ENCODE measurements around the gene EXD3. TPM values are rescaled to one million over a fixed set of nuclear protein-coding genes. Genes with fewer than 3 reads are reported as not detected.

Gene EXD3
- total RNA-seq, 4 donors from 2014 or later = 2.8 to 16.8 (median 9.1) TPM

DNA sequence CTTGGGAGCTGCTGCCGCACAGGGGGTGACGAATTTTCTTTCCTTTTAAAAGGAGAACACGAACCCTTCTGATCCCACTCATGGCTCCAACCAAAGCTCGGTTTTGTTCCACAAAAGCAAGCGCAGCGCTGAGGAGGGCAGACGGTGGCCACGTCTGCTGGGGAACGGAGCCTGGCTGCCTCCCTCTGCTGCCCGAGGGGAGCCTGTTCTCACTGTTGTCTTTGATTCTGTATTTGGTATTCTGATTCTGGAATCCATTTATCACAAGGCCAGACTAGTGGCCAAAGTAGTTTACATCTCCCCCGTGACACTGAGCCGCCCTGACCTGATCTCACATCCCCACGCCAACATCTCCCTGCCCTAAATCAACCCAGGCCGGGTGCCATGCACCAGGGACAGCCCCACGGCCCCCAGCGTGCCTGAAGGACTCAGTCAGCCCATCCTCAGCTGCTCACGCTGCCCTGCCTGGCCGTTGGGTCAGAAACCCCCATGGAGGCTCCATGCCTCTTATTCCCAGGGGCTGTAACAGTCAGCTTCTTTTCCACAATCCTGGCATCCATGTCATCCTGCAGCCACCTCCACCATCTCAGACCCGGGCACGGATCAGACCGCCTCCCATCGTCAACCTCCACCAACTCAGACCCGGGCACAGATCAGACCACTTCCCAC lies 42.9 kb upstream of the EXD3 start:
- Histone ChIP-seq H3K27ac (no peak overlapping the region), H3K9me3 (no peaks in the 10 kb centered on the region), H3K27me3 (peaks cover 0 to 5% (median 0%) of the 10 kb centered on the region in 4 donors), H3K36me3 (no peaks in the 10 kb centered on the region), H3K4me3 (no peak overlapping the region), H3K4me1 (peaks cover 0 to 16% (median 4%) of the 10 kb centered on the region in 3 donors)
- WGBS, 2 donors = 82 to 86% methylated on average over 17 to 19 of the region's 23 CpGs
- DNase-seq = no peak
- TF ChIP-seq, protein P1, sequence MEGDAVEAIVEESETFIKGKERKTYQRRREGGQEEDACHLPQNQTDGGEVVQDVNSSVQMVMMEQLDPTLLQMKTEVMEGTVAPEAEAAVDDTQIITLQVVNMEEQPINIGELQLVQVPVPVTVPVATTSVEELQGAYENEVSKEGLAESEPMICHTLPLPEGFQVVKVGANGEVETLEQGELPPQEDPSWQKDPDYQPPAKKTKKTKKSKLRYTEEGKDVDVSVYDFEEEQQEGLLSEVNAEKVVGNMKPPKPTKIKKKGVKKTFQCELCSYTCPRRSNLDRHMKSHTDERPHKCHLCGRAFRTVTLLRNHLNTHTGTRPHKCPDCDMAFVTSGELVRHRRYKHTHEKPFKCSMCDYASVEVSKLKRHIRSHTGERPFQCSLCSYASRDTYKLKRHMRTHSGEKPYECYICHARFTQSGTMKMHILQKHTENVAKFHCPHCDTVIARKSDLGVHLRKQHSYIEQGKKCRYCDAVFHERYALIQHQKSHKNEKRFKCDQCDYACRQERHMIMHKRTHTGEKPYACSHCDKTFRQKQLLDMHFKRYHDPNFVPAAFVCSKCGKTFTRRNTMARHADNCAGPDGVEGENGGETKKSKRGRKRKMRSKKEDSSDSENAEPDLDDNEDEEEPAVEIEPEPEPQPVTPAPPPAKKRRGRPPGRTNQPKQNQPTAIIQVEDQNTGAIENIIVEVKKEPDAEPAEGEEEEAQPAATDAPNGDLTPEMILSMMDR (IDR thresholded peaks at IDR 0.05) = no peak
- TF ChIP-seq POLR2A (IDR thresholded peaks at IDR 0.05) = no peak
- intact Hi-C loops (cut with DNase I) = no loop called here

DNA sequence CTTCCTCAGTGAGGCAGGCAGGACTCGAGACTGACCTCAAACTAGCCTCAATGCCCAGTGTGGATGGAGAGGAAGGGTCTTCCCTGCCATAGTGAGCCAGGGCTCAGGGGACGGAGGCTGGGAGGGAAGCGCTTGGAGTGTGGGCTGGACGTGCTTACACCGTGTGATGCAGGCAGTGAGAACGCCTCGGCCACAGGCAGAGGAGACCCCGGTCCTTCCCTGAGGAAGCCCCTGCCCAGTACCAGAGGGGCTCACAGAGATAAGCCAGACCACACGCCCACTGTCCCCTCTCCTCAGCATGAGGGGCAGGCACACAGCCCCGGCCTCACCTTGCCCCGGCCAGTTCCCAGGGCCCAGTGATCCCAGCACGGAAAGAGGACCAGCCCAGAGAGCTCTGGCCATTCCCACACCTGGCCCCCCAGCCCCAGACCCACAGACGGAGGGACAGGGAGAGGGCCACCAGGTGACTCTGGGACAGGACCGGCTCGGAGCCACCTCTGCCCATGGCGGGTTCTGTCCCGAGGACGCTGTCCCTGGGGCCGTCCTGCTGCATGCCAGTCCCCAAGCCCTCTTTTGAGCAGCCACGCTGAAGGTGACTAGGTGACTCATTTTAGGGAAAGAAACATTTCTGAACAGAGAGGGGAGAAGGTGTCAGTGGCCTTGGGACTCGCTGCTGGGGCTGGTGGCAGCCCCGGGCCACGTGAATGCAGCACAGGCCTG lies 42.2 kb upstream of the EXD3 start:
- peaks cover 0 to 22% (median 5%) of the 10 kb centered on the region in 3 donors for H3K4me1 ChIP-seq
- no peak overlapping the region for H3K4me3 ChIP-seq
- peaks cover 0 to 5% (median 0%) of the 10 kb centered on the region in 4 donors for H3K27me3 ChIP-seq
- no peaks in the 10 kb centered on the region for H3K9me3 ChIP-seq
- intact Hi-C loops (cut with DNase I) = no loop called here
- DNase-seq = no peak
- no peaks in the 10 kb centered on the region for H3K36me3 ChIP-seq
- 79% methylated on average over 8 of the region's 23 CpGs; no CpG with 5 or more reads in 1 of the 2 donors for WGBS, 2 donors
- H3K27ac ChIP-seq = no peak overlapping the region
- TF ChIP-seq POLR2A (IDR thresholded peaks at IDR 0.05) = no peak
- TF ChIP-seq, protein P1 (IDR thresholded peaks at IDR 0.05) = no peak

DNA sequence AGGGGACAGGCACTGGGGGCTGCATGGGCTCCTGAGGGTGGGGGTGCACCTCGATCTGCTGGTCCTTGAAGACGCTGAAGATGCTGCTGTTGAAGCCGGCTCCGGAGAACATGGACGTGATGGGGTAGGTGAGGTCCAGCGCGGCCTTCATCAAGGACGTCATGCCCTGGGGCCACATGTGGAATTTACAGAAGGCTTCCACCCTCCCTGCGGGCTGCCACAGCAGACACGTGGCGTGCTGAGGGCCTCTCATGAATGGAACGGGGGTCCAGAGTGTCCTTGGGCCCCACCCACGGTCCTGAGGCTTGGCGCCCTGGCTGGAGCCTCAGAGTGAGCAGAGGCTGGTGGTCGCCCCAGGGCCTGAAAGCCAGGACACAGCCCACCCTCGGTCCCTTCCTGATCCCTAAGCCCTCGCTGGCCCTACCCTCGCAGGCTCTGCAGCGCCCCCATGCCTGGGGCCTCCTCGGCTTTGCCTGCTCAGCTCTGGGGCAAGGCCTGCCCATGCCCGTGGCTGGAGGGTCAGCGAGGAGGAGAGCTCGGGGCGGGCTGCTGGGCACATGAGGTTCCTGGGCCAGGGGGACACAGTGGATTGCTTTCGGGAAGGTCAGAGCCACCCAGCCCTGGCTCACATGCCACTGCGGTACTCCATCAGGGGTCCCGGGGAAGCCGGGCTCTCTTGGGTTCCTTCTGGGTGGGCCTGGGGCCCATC lies 41.5 kb upstream of the EXD3 start:
- intact Hi-C loops (cut with DNase I) = no loop called here

DNA sequence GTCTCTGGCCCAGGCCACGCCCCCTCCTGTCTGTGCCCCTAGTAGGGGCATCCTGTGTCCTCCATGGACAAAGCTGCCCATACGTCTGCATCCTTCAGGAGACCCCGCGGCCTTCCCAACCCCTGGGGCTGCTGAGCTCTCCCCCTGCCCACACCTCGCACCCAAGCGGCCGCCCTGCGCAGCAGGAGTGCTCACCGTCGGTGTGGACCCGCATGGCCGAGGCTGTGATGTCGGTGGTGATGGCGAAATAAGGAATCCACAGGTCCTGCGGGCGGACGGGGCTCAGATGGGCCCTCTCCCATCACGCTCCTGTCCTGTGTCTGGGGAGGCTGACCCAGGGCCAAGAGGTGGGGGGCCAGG lies 40.9 kb upstream of the EXD3 start:
- Histone ChIP-seq H3K4me1 (peaks cover 6 to 32% (median 13%) of the 10 kb centered on the region in 3 donors), H3K27me3 (peaks cover 0 to 5% (median 0%) of the 10 kb centered on the region in 4 donors), H3K27ac (no peak overlapping the region), H3K36me3 (no peaks in the 10 kb centered on the region), H3K9me3 (no peaks in the 10 kb centered on the region), H3K4me3 (no peak overlapping the region)
- TF ChIP-seq, protein P1 (IDR thresholded peaks at IDR 0.05) = no peak
- no peak for TF ChIP-seq POLR2A (IDR thresholded peaks at IDR 0.05)
- DNase-seq = no peak
- 92 to 95% methylated on average over 2 to 11 of the region's 18 CpGs for WGBS, 2 donors
- intact Hi-C loops (cut with DNase I) = no loop called here

More for the DNA sequence above, 41.5 kb upstream of the EXD3 start:
- Histone ChIP-seq H3K27me3 (peaks cover 0 to 5% (median 0%) of the 10 kb centered on the region in 4 donors), H3K4me1 (peaks cover 4 to 30% (median 12%) of the 10 kb centered on the region in 3 donors), H3K27ac (no peak overlapping the region), H3K4me3 (no peak overlapping the region), H3K9me3 (no peaks in the 10 kb centered on the region), H3K36me3 (no peaks in the 10 kb centered on the region)
- TF ChIP-seq, protein P1 (IDR thresholded peaks at IDR 0.05) = no peak
- no peak for TF ChIP-seq POLR2A (IDR thresholded peaks at IDR 0.05)
- DNase-seq = no peak
- 88 to 91% methylated on average over 9 to 17 of the region's 28 CpGs for WGBS, 2 donors
